Osteoblast (primary cell): ENCODE measurements around the gene MARCHF11. TPM values are rescaled to one million over a fixed set of nuclear protein-coding genes. Genes with fewer than 3 reads are reported as not detected.

Experiments
- DNase-seq: peaks from one replicate; pipeline ENCODE4 v3.0.0; 2011; ENCODE audit warnings: low spot score, mixed read lengths; ENCODE audit not compliant: insufficient read length; ENCODE audit errors: missing footprints
- H2AFZ ChIP-seq: 2 replicates; pipeline ENCODE4 v1.6.0; 2011; ENCODE audit warnings: mild to moderate bottlenecking, low read length
- H3K27ac ChIP-seq: 2 replicates; pipeline ENCODE4 v1.5.1; 2011; ENCODE audit warnings: mild to moderate bottlenecking, low read depth, low read length, moderate library complexity
- H3K27me3 ChIP-seq: 2 replicates; pipeline ENCODE4 v1.6.0; 2012; ENCODE audit warnings: mild to moderate bottlenecking, control low read depth, inconsistent platforms, low read length, moderate library complexity; ENCODE audit not compliant: insufficient read depth
- H3K36me3 ChIP-seq: 2 replicates; pipeline ENCODE4 v1.5.1; 2011; ENCODE audit warnings: mild to moderate bottlenecking, low read length, control low read depth, moderate library complexity; ENCODE audit not compliant: insufficient read depth
- H3K4me1 ChIP-seq: 2 replicates; pipeline ENCODE4 v1.5.1; 2011; ENCODE audit warnings: mild to moderate bottlenecking, low read length, control low read depth, moderate library complexity; ENCODE audit not compliant: insufficient read depth
- H3K4me2 ChIP-seq: 2 replicates; pipeline ENCODE4 v1.6.0; 2011; ENCODE audit warnings: mild to moderate bottlenecking, low read length; ENCODE audit not compliant: insufficient read depth
- H3K4me3 ChIP-seq: fragments of 200-600 bp; sonication (generic); 3 replicates; pipeline ENCODE4 v1.5.1; 2012; ENCODE audit warnings: mild to moderate bottlenecking, low read length, inconsistent platforms; ENCODE audit not compliant: insufficient read depth
- H3K79me2 ChIP-seq: 2 replicates; pipeline ENCODE4 v1.6.0; 2012; ENCODE audit warnings: mild to moderate bottlenecking, low read length, control low read depth, inconsistent platforms; ENCODE audit not compliant: insufficient read depth
- H3K9me3 ChIP-seq: 2 replicates; pipeline ENCODE4 v1.5.1; 2011; ENCODE audit warnings: low read depth, low read length, control low read depth
- H4K20me1 ChIP-seq: 2 replicates; pipeline ENCODE4 v1.6.0; 2012; ENCODE audit warnings: mild to moderate bottlenecking, low read length, control low read depth; ENCODE audit not compliant: insufficient read depth
- total RNA-seq: library from RNA; depleted of rRNA; stranded (reverse); fragments of >200 nt; gene quantifications from 2 replicates; pipeline ENCODE4 v1.2.3, GENCODE V29; 2012
- TF ChIP-seq, protein P1 (sequence below): IDR thresholded peaks from 2 replicates; pipeline ENCODE4 v1.5.1; 2011; ENCODE audit warnings: mild to moderate bottlenecking, low read depth, low read length, moderate library complexity; ENCODE audit errors: extremely low read depth

MARCHF11 gene
- total RNA-seq, 1 donor = not detected

DNA sequence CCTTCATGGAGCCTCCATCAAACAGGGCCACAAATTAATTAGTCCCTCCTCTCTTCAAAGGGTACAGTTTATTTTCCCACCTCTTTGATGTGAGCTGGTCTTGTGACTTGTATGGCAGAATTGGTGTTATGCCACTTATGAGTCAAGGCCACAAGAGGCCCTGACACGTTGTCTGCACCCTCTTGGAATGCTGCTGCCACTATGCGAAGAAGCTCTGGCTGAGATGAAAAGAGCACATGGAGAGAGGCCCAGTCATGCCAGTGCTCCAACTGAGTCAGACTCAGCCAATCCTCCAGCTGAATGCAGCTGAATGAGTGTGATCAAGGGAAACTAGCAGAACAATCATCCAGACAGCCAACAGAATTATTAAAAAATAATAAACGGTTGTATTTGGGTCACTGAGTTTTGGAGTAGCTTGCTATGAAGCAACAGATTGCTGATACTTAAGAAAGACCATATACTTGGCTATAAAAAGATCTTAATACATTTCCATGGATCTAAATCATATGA is 128.3 kb downstream of the MARCHF11 start:
- no peaks in the 10 kb centered on the region for H3K9me3 ChIP-seq
- H3K4me3 ChIP-seq = no peak overlapping the region
- H2AFZ ChIP-seq = no peak overlapping the region
- H3K4me1 ChIP-seq = no peaks in the 10 kb centered on the region
- no peaks in the 10 kb centered on the region for H4K20me1 ChIP-seq
- no peaks in the 10 kb centered on the region for H3K27me3 ChIP-seq
- TF ChIP-seq, protein P1, sequence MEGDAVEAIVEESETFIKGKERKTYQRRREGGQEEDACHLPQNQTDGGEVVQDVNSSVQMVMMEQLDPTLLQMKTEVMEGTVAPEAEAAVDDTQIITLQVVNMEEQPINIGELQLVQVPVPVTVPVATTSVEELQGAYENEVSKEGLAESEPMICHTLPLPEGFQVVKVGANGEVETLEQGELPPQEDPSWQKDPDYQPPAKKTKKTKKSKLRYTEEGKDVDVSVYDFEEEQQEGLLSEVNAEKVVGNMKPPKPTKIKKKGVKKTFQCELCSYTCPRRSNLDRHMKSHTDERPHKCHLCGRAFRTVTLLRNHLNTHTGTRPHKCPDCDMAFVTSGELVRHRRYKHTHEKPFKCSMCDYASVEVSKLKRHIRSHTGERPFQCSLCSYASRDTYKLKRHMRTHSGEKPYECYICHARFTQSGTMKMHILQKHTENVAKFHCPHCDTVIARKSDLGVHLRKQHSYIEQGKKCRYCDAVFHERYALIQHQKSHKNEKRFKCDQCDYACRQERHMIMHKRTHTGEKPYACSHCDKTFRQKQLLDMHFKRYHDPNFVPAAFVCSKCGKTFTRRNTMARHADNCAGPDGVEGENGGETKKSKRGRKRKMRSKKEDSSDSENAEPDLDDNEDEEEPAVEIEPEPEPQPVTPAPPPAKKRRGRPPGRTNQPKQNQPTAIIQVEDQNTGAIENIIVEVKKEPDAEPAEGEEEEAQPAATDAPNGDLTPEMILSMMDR = no peak
- no peak for DNase-seq
- no peak overlapping the region for H3K4me2 ChIP-seq
- no peak overlapping the region for H3K27ac ChIP-seq
- H3K36me3 ChIP-seq = no peaks in the 10 kb centered on the region
- no peaks in the 10 kb centered on the region for H3K79me2 ChIP-seq

DNA sequence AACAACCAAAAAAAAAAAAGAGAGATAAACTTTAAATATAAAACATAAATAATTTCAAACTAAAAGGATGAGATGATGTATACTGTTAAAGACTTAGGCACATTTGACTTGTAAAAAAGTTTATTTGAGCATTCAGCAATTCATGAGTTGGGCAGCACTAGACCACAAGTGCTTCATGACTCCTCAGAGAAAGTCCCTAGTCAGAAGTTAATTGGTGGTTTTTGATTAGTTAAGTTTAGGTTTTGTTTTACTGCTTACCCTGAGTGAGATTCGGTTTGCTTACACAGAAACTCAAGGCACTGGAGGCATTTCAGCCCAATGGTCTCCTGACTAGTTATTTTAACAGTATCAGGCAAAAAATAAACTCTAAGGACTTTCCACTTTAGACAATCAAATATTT is 129.2 kb downstream of the MARCHF11 start:
- H4K20me1 ChIP-seq = no peaks in the 10 kb centered on the region
- no peak overlapping the region for H3K27ac ChIP-seq
- no peak for DNase-seq
- TF ChIP-seq, protein P1 = no peak
- no peak overlapping the region for H3K4me2 ChIP-seq
- no peaks in the 10 kb centered on the region for H3K27me3 ChIP-seq
- H3K9me3 ChIP-seq = no peaks in the 10 kb centered on the region
- H2AFZ ChIP-seq = no peak overlapping the region
- H3K36me3 ChIP-seq = no peaks in the 10 kb centered on the region
- H3K79me2 ChIP-seq = no peaks in the 10 kb centered on the region
- H3K4me3 ChIP-seq = no peak overlapping the region
- H3K4me1 ChIP-seq = no peaks in the 10 kb centered on the region

DNA sequence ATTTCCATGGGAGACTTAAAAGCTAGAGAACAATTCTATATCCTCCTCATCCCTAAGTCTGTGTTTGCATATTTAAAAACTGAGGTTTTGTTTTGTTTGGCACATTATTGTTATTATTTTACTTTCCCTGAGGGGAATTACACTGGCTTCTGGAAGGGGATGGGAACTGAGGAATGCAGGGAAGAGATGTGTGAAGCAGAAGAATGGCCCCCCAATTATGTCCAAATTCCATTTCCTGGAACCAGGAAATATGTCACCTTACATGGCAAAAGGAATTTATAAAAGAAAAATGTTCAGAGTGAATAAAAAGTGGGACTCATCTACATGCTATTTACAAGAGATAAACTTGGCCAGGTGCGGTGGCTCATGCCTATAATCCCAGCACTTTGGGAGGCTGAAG is 129.8 kb downstream of the MARCHF11 start:
- H3K27ac ChIP-seq = no peak overlapping the region
- H2AFZ ChIP-seq = no peak overlapping the region
- DNase-seq = no peak
- TF ChIP-seq, protein P1 = no peak
- H3K79me2 ChIP-seq = no peaks in the 10 kb centered on the region
- no peaks in the 10 kb centered on the region for H3K9me3 ChIP-seq
- H3K36me3 ChIP-seq = no peaks in the 10 kb centered on the region
- no peak overlapping the region for H3K4me3 ChIP-seq
- no peaks in the 10 kb centered on the region for H4K20me1 ChIP-seq
- no peak overlapping the region for H3K4me2 ChIP-seq
- no peaks in the 10 kb centered on the region for H3K27me3 ChIP-seq
- no peaks in the 10 kb centered on the region for H3K4me1 ChIP-seq

DNA sequence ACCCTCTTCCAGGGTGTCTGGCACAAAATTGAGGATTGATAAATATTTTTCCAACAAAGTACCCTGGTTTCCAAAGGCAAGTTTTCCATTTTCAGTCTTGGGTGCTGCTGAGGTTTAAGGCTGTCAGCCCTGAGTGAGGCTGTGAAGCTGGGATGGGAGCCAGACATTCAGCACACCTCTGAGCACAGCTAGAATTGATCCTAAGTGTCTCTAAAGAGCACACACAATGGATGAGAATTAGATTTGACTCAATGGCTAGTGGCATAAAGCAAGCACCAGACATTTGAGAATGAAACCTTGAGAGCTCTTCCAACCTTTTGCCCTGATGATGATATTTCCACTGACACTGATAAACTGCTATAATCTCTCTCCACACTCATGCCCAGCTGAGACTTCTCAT is 131.5 kb downstream of the MARCHF11 start:
- no peak for DNase-seq
- H3K36me3 ChIP-seq = no peaks in the 10 kb centered on the region
- H3K4me3 ChIP-seq = no peak overlapping the region
- TF ChIP-seq, protein P1 = no peak
- no peaks in the 10 kb centered on the region for H4K20me1 ChIP-seq
- no peaks in the 10 kb centered on the region for H3K27me3 ChIP-seq
- no peak overlapping the region for H3K27ac ChIP-seq
- no peaks in the 10 kb centered on the region for H3K4me1 ChIP-seq
- no peak overlapping the region for H3K4me2 ChIP-seq
- no peaks in the 10 kb centered on the region for H3K79me2 ChIP-seq
- no peak overlapping the region for H2AFZ ChIP-seq
- no peaks in the 10 kb centered on the region for H3K9me3 ChIP-seq
